CD4-positive, alpha-beta T cell treated with Interferon alpha-2 for 1 hour (primary cell): ENCODE results near the gene ASTN2.

ENCODE experiments used
- DNase-seq, 2 donors: peaks; one replicate each; pipeline ENCODE4 v3.0.0-alpha.2; 2020 to 2022

ASTN2 gene

DNA sequence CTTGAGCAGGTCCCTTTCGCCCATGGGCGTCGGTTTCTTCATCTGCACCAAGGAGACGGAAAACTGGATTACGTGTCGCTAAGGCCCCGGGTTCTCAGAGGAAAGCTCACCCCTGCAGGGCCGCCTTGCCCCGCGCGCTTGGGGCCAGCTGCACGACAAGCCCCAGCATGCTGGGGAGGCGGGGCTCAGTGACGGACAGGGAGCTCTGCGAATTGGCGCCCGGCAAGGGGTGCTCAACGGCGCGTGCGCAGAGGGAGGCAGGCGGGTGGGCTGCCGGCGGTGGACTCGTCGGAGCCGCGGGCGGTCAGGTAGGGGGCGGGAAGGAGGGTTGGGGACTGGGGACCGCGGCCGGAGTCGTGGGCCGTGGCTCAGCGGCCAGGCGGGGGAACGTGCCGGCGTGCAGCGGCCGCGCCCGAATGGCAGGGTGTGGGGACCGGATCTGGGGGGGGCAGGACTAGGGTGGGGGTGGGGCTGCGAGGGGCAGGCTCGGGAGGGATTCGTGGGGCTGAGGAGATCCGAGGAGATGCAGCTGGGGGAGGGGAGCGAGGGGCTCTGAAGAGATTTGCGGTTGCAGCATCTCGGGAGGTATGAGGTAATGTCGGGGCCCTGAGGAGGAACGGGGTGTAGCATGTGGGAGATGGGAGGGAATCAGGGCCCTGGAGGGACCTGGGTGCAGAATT, 727.6 kb downstream of the ASTN2 start, which contains the start of gene TRIM32:
Gene TRIM32, plus strand, starts transcription at position 232 of the 680 bp plus-strand sequence. CDS start 10,438 bp downstream, outside the sequence.
- peak; percentile 88 to 93 for DNase-seq

DNA sequence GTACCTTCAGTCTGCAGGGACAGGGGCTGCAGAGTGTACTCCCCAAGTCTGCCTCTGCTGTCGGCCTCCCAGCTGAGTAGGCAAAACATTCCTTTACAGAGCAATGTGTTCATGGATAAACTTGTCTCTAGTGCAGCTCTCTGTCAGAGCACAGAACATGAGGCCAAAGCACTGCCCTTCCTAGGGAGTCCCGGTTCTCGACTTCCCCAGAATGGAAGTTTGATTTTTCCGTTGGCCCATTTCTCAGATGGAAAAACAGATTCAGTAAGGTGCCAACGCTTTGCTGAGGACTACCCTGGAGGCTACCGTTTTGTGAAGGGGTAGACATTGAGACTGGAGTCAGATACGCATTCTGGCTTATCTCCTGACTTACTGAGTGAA, 728.2 kb downstream of the ASTN2 start:
- DNase-seq, result no peak

DNA sequence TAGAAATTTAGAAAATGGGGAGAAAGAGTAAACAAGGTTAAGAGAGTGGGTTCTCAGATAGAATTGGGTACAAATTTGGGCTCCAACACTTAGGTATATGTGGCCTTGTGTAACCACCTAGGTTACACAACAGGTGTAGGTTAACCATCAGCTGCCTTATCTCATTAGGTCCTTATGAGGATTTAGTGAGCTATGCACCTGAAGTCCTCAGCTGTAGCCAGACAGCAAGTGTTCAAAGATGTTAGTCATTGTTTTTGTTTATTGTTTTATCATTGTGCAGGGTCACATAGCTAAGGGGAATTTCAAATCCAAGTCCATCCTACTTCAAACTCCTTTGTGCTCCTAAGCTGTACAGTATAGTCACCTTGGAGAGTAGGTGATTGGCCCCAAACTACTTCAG, 728.7 kb downstream of the ASTN2 start:
- no peak for DNase-seq

DNA sequence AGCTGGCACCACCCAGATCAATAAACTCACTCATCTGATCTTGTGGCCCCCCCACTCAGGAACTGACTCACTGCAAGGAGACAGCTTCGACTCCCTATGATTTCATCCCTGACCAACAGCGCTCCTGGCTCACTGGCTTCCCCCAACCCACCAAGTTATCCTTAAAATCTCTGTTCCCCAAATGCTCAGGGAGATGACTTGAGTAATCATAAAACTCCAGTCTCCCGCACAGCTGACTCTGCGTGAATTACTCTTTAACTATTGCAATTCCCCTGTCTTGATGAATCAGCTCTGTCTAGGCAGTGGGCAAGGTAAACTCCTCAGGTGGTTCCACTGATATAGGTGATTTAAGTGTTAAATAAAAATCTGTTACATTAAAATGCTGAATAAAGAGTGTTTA, 729.7 kb downstream of the ASTN2 start:
- no peak for DNase-seq

DNA sequence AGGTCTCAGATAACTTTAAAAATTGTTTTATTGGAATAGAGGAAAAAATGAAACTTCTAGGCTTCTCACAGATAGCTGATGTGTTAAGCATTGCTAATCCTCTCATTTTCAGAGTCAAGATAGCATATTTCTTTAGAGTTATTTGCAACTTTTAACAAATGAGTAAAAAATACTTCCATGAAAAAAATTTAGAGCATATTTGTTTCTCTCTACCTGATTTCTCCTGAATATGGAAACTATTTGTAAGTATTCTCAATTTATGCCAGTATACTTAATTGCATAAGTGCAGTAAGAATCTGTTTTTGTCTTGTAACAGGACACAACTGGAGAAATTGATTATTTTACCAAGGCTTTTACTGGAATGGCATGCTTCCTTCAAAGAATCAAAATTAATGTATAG, 731.3 kb downstream of the ASTN2 start:
- DNase-seq, result no peak

DNA sequence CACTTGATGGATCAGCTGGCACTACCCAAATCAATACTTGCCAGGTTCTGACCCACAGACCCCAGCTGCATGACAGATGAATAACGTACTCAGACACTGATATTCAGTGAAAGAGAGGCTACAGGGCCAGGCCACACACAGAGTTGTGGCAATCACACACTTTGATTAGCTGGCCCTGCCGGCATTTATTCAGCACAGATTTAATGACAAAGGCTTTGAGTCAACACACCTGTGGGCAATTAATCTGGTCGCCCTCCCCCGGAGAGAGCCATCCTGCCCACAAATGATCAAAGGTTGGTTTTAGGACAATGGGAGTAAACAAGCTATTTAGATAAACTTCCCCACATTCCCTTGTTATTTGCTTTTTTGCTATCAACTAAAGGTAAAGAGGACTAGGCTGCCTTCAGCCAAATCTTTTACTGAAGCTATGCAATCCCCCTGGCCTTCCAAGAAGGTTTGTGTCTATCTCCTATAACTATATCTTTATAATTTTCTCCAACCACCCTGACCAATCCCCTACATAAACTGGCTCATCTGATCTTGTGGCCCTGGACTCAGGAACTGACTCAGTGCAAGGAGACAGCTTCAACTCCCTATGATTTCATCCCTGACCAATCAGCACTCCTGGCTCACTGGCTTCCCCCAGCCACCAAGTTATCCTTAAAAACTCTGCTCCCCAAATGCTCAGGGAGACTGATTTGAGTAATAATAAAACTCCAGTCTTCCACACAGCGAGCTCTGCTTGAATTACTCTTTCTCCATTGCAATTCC, 740.5 kb downstream of the ASTN2 start:
- DNase-seq, result no peak

DNA sequence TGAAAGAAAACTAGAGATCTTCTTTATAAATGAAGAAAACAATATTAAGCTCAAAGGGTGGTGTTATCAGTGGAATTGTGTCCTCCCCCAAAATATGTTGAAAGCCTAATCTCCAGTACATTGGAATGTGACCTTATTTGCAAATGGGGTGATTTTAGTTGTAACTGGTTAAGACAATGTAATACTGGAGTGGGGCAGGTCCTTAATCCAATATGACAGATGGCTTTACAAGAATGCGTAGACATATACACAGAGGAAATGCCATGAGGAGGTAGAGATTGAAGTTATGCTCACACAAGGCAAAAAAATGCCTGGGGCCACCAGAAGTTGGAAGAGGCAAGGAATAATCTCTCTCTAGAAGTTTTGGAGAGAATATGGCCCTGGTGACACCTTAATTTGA, 741.5 kb downstream of the ASTN2 start:
- no peak for DNase-seq

DNA sequence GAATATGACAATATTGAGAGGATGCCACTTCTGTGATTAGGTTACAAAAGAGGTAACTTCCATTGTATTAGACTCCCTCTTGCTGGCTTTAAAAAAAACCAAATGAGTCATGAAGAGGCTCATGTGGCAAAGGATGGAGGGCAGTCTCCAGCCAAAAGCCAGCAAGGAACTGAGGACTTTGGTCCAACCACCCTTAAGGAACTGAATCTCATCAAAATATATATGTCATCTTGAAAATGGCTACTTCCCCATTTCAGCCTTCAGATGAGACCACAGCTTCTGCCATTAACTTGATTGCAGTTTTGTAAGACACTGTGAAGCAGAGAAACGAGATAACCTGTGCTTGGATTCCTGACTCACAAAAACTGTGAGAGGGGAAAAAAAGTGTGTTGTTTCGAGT, 743.3 kb downstream of the ASTN2 start:
- DNase-seq, result no peak

DNA sequence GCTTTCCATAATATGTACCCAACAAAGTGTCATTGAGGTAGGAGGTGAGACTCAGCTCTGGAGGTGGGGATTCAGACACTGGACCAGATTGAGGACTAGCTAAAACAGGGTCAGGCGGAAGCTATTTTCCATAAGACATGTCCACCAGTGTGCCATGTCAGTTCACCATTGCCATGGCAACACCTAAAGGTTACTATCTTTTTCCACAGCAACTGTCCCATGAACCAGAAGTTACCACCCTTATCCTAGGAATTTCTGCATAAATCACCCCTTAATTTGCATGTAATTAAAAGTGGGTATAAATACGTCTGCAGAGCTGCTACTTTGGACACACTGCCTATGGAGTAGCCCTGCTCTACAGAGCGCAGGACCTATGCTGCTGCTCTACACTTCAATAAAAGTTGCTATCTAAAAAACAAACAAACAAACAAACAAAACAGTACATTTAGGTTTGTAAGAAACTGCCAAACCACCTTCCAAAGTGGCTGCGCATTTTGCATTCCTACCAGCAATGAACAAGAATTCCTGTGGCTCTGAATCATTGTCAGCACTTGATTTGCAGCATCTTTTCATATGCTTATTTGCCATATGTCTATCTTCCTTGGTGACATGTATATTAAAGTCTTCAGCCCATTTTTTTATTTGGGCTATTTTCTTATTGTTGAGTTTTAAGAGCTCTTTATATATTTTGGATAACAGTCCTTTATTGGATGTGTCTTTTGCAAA, 745.7 kb downstream of the ASTN2 start:
- no peak for DNase-seq

DNA sequence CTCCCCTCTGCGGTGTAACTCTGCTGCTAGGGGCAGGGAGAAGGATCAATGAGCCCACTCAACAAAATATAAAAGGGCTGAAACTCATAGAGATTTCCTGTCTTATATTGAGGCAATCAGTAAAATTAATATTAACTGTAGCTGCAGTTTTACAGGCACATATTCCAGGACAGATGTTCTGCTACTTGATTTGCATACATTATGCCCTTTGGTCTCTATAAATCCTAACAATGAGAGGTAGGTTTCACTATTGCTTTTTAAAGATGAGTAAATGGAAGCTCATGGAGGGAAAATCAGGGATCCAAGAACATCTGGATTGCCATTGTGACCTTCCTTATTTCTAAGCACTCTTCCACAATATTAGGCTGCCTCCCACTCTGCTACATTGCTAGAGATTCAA, 751.3 kb downstream of the ASTN2 start:
- no peak for DNase-seq

DNA sequence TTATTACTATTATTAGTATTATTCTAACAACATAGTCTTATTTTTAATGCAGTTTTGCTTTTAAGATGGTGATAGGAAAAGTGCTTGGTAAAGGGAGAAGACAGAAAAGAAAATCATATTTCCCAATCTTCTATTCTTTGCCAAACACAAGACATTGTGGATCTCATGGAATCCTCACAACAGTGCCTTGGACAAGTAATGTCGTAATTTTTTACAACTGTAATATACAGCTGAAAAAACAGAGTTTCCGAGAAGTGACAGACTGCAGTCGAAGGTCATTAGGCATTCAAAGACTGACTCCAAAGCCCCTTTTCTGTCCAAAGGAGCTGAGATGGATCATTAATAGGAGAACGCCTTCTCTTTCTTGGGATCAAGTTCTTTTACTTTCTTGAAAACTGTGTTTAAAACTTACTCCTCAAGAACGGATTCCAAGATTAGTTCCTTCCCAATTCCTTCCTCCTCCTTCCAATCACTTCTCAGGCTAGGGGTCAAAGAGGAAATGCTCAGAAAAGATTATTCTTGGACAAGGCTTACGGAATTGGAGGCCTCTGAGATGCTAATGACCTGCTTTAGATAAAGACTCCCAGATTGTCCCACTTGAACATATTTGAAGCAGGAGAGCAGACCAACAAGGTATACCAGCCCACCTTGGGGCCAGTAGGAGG, 752.1 kb downstream of the ASTN2 start:
- DNase-seq, result no peak

DNA sequence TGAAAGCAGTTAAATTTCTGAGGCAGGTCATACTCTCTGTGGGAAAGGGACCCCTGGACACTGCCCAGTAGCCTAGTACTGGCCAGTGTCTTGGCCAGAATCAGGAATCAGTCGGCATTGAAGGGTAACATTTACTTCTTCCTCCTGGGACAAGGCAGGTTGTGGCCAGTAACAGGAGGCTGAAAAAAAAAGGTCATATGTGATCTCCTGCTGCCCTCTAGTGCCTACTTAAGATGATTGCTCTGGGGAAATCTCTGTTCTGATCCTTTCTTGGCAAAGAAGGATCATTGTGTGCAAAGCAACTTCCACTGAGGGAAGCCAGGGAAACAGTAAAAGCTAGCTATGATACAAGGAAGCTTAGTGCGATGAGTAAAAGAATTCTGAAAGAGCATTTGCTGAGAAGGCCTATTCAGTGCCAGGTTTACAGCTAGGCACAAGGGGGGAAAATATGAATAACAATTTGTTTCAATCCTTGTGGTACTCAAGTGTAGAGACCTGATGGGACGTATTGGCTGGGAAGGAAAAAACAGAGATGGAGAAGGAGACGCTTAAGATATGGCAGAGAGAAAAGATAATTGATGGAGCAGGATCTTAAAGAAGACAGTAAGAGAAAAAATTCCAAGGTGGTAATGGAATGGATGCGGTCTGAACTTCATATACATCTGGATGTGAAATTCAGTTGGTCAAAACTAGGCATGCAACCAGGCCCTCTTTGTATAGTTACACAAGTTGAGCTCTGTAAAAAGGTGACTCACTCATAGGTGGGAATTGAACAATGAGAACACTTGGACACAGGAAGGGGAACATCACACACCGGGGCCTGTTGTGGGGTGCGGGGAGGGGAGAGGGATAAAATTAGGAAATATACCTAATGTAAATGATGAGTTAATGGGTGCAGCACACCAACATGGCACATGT, 753.6 kb downstream of the ASTN2 start:
- DNase-seq, result peak in 1 of 2 donors; percentile 41

DNA sequence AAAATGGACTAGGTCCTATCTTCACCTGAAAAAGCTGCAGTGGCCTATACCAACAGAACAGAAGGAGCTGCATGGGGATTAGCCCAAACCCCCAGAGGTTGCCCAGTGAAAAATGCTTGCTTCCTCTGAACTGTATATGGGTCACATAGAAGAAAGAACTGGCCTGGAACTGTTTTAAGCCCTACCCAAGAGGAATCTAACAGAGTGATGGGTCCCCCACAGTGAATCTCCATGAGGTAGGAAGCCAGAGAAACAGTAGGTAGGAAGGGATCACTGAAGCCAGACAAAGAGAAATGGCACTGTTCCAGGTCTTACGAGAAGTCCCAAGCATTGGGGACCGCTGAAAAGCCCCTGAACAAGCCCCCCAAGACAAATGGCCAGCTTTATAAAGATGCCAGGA, 756.6 kb downstream of the ASTN2 start:
- DNase-seq, result no peak

DNA sequence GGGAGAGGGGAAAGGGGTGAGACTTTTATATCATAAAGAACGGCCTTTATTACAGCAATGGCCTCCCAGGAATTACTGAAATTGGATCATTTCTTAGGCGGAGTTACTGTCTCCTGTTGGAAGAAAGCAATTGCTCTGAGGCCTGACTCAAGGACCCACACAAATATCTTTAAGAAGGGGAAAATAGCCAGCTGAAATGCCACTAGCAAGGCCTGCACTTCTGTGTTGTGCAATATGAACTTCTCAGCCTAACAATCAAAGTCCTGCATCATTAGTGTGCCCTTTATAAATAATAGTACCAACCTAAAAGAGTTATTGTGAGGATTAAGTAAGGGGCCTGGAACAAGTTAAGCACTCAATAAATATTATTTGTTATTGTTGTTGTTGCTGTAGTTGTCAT, 757.9 kb downstream of the ASTN2 start:
- DNase-seq, result no peak

DNA sequence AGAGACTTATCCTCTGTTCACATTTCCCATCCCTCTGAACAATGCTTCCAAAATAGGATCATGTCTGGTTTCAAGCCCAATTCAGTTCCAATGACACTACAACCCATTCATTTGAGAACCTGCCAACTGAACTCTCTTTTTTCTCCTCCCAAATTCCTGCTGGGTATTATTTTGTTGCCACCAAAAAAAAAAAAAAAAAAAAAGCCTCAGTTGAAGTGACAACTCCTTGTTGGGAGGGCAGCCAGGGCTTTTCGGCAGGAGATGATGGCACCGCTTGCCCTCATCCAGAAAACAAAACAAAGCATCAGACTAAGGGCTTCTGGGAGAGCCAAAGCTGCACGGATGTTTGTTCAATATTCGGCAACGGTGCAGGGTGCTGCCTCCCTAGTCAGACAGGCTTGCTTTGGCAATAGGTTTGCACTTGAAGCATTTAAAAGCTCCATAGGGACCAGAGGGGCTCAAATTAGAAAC, 758.3 kb downstream of the ASTN2 start:
- DNase-seq, result no peak

DNA sequence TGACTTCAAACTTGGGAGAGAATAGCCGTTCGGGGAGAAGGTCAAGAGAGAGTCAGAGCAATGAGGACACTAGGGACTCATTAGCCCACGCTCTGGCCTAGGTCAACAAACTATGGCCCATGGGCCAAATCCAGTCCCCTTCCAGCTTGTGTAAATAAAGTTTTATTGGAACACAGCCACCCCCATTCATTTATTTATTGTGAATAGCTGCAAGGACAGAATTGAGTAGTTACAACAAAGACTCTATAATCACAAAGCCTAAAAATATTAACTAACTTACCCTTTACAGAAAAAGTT, 760.9 kb downstream of the ASTN2 start:
- DNase-seq, result no peak

DNA sequence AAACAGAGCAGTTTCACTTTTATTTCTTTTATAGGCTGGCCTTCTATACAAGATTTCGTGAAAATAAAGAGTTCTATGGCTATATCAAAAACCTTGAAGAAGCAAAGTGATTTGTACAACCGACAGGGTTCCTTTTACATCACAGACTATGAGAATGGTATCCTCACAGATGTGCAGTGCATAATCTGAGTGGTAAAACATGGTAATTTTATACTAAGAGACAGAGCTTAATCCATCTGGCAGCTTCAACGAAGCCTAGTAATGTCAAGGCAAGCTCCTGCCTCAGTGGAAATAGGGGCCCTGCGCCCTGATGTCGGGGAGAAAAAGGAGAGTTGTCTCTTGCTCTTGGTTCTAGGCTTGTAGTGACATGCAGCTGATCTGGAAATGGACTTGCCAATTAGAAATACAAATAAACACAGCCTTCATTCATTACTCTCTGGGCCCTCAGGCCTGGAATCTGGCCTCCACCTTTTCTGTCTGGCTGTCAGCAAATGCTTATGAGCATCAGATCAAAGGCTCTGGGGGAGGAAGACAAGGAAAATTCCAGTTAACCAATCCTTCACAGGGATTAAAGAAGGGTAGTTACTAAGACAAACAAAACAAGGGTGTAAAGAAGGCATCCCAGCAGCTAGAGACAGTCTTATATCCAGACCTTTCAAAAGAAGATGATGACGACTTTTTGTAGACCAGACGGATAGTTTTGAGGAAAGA, 761.4 kb downstream of the ASTN2 start:
- no peak for DNase-seq

DNA sequence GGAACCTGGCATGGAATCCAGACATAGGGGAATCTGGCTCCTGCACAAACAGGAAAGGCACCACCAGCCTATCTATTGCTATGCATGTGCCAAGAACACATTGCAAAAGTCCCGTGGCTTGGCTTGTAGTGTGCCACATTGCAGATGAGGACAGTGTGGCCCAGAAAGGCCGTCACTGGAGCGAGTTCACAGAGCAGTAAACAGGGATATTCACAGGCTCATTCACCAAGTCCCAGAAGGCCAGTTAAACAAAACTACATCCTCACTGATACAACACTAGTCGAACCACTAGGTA, 767.4 kb downstream of the ASTN2 start:
- DNase-seq, result no peak

DNA sequence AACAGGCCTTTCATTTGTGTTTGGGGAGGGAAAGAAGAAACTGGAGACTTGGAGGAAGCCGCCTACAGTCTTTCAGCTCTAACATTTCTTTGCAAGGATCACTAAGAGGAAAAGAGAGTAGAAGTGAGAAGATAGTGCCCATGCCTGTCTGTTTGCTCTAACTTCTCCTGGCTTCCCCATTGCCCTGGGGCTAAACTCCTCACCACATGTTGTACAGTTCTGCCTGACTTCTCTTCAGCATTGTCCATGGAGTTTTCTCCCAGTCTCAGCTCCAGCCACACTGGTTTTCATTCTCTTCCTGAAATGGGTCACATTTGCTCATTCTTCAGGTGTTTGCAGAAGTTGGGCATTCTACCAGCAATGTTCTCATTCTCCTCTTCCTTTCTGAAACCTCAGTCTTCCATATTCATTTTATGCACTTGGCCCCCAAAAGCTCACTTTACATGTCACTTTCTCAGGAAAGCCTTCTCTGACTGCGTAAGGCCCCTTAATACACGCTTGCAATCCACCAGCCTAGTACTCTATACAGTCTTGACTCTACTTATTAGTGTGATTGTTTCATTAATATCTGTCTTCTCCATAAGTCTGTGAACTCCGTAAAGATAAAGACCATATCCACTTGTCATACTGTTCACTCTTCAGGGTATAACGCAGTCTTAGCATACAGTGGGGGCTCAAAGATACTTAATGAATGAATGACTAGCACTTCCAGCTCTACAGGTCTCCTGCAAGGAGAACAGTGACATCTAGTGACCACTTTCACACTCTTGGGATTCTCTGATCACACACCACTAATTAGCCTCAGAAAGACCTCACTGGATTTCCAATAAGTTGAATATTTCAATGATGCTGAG, 768.0 kb downstream of the ASTN2 start:
- DNase-seq, result no peak

DNA sequence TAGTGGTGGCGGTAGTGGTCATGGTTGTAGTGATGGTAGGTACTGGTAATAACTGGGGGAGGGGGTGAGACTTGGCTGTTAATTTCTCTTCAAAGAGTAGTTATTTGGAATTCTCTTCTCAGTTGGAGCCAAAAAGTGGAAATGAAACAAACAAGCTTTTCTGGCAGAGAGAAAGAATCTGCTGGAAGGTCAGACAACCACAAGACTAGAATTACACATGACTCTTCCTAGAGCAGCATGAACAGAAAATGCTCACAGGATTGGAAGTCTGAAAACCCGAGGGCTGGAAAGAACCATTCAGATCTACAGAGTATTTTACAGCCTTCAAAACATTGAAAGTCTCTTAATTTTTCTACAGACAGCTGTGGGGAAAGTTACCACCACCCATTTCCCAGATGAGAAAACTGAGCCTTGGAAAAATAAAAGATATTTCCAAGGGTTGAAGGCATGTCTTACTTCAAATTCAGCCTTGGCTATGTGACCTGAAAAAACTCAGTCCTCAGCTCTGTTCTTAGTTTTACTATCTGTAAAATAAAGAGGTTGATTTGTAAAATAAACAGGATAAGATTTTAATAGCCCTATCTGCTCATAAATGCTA, 770.7 kb downstream of the ASTN2 start:
- no peak for DNase-seq
